OCI-M2 (cell line): ENCODE measurements around the gene ARID5B.

Experiments used
- DNase-seq: peaks from one replicate; lab custom pipeline; 2025; ENCODE audit not compliant: unreplicated experiment; lab: John Stamatoyannopoulos, UW

Gene ARID5B

GRCh38 chr10:62048919-62049623 lies 147.6 kb downstream of the ARID5B start:
- DNase-seq: no peak

DNA sequence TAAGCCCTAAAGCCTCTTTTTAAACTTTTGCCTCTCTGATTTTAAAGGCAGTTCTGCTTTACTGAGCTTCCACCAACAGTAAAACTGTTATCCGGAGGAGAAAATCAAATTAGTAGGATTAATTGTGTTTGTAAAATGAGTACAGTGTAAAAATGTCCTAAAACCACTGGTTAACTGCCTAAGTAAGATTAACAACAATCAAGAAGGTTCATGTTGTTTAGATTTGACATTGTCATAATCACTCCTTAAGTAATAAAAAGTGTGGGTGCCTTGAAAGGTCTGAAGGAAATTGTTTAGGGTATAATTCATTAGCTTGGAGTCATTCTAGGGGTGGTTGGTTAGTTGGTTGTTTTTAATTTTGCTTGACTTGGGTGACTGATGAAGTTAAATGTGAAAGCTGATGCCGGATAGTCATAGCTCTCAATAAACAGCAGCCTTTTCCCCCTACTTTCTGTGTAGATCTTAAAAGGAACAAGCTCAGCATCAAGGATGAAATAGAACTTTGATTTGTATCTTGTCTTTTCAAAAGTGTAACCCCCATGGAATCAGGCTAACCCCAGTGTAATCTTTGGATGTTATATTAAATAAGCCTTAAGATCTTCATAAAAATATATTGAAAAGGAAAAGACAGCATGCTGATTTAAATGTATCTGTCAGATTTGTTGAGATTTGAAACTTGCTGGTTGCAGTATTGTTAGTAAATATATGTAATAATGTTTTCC lies 148.3 kb downstream of the ARID5B start:
- DNase-seq: no peak

DNA sequence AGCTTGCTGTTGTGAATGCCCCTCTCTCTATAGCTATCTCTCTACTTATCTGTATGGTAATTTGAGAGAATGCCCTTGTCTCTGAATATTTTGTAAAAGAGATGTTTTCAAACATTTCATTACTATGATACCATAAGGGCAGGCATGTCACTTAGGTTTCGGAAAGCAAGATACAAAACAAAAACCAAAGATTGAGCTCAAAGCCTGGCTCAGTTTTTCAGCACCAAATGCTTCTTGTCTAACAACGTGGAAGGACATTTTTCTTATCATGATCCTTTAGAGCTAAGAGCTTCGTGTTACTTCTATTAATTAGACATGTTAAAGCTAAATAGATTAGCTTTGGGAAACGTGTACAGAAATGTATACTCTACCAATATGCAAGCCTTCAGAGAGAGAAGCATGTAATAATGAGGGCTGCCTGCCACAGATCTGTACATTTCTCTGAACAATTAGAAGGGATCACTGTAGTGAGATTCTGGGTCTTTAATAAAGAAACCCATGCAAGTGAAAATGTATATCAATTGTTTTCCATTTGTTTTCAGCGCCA lies 148.9 kb downstream of the ARID5B start:
- DNase-seq: no peak

- DNase-seq: no peak
These were observed 149.5 kb downstream of the ARID5B start for GRCh38 chr10:62050893-62051433.

GRCh38 chr10:62052276-62052675 lies 150.8 kb downstream of the ARID5B start:
- no peak for DNase-seq

DNA sequence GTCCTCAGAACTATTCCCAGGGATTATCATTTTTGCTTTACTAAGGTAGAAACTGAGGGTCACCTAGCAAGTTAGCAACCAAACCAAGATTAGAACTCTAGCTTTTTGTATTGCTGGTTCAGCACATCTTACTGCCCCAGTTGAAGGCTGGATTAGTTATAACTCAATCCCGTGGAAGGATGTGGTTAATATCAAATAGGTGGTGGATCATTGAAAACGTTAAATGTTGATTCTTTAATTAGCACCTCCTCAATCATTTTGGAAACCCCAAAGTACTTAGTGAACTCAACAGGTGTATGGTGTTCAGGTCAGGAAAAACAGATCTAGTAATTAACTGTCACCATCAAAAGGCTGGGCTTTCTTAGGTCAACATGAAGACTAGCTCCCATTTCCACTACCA lies 152.4 kb downstream of the ARID5B start:
- no peak for DNase-seq

DNA sequence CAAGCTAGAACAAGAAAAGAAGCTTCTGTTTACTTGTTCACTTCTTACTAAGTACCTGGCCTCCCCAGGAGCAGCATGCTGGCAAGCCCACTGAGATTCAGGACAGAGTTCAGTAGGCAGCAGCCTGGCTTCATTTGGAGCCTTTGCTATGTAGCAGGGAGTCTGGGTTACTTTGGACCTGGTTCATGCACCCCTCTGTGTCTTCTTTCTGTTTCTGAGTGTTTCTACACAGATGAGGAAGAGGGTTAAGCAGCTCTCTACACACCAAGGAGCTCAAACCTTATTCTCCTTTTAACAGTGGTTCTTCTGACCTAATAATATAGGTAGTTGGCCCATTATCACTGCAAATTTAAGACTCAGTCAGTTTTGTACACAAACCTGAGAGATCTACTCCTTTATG lies 152.9 kb downstream of the ARID5B start:
- no peak for DNase-seq

DNA sequence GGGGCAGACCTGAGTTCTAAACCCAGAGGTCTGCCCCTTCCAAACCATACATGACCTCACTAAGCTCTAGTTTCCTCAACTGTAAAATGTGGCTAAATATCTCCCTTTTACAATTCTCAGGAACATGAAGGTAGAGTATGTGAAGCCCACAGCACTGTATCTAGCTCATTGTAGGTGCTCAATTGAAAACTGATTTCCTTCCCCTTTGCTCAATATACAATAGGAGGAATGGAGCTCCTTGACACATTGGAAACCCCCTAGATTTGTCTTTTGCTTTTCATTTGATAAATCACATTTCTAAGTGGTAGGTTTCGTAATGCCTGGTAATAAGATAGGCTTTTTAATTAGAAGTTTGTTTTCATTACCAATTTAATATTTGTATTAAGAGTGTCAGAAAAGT lies 153.3 kb downstream of the ARID5B start:
- DNase-seq: no peak

GRCh38 chr10:62056219-62056618 lies 154.7 kb downstream of the ARID5B start:
- no peak for DNase-seq

DNA sequence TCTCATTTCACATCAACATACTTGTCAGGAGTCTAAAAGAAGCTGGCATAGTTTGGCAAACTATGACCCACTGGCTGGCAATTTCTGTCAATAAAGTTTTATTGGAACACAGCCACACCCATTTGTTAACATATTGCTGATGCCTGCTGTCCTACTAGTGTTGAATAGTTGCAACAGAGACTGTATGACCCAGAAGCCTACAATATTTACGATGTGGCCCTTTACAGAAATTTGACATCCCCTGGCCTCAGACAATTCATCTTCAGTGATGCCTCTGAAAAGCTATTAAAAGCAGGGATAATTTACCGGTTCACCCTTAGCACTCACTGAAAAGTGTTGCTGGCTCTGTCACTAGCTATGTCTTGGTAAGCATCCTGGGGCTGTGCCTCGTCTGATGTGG lies 155.2 kb downstream of the ARID5B start:
- no peak for DNase-seq

GRCh38 chr10:62057359-62057758 lies 155.9 kb downstream of the ARID5B start:
- DNase-seq: no peak

DNA sequence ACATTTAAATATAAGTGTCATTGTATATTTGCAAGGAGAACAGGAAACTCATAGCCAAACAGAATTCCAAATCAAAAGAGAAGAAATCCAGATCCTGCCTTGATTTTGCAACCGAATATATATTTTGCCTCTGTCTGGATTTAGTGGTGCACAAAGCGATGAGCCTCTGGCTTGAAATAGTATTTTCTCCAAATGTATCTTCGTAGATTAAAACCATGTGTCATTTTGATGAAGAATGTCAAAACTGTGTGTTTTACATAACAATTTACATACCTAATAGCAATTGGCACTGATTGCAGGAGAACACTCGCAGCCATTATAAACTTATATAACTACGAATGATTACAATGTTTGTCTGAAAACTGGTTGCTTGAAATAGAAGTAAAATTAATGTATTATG lies 156.4 kb downstream of the ARID5B start:
- no peak for DNase-seq

- no peak for DNase-seq
These were observed 157.0 kb downstream of the ARID5B start for GRCh38 chr10:62058476-62058875.

DNA sequence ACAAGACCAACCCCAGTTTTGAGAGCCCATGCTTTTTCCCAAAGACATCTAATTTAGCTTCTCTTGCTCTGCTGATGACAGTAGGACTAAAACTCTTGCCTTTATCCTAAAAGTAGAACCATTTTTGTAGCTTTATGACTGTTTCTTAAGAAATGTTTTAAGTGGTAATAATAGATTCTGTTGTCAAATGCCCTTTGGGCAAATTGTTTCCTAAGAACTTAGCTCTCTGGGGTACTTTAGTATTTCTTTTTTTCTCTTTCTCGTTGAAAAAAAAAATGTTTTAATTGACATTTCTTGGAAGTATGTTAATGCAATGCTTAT lies 157.4 kb downstream of the ARID5B start:
- DNase-seq: no peak

- no peak for DNase-seq
These were observed 157.9 kb downstream of the ARID5B start for GRCh38 chr10:62059217-62059920.

DNA sequence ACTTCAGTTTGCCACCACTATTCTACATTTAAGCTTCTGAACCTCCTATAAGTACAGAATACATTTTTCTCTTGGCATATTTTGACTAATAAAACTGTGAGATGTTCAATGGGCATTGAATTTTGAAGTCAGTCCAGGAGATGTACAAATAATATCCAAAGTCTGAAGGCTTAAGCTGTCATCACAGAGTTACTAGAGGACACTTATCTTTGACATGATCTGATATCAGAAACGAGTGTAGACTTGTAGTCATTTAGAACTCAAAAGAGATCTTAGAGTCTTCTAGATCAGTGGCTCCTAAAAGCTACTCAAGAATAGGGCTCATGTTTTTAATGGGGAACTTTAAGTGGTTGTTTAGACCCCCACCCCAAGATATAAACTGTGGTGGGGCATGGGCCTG lies 160.5 kb downstream of the ARID5B start:
- DNase-seq: no peak

DNA sequence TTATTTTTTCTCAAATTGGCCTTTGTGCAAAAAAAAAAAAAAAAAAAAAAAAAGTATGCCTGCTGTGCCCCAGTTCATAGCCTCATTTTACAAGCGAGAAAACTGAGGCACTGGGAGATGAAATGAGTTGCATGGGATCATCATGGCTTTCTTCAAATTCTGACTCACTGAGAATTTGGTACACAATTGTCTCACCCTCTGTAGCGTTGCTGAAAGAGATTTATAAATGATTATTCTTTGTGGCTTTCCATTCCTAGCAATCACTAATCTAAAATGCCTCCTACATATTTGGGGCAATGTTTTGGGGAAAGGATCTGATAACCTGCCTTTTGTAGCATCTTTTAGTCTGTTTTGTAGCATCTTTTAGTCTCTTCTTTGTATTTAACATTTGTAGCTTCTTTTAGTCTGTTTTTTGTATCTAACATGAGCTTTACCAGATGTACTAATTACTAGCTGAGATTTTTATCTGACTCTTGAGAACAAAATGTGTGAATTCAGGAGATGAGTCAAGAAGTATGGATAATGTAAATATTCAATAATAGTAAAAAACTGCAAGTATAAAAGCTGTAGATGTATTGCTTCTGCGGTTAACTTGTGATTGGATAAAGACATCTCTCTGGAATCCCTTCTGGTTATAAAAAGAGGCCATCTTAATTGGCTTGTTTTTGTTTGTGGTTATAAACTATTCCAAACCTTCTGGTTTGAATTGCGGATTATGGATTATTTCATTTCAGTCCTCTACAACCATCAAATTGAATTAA lies 161.4 kb downstream of the ARID5B start:
- DNase-seq: no peak

DNA sequence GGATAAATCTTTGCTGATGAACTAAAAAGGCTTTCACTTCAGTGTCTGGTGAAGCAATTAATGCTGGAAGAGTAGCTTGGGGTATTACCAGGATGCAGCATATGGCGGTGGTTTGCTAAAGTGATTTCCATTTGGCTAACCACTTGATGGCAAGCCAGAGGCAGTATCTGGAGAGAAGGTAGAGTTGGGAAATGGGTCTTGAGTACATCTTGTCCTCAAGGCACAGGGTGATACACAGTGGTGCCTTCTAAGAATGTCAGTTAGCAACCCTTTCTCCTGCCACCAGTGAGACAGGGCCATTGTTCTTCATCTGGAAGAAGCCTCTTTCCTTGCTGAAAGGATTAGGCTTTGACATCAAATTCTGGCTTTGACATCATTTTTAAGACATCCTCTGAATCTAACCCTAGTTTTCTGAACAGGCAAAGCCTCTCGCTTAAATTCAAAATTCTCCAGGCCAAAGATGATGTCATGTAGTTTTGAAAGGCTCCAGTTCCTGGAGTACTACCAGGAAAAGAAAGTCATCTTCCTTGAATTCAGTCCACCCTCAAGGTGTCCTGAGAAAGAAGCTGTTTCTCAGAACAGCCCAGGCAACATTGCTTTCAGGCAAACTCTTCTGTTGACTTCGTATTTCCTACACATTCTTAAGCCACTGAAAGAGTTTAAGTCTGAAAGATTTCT lies 162.4 kb downstream of the ARID5B start:
- no peak for DNase-seq

- no peak for DNase-seq
These were observed 166.1 kb downstream of the ARID5B start for GRCh38 chr10:62067560-62067959.

GRCh38 chr10:62068464-62068863 lies 167.0 kb downstream of the ARID5B start:
- no peak for DNase-seq
